GM19193 (cell line): ENCODE measurements around the gene KRT9.

Source experiments
- POLR2A ChIP-seq: IDR thresholded peaks from 4 replicates; pipeline ENCODE4 v1.6.1; 2011; ENCODE audit not compliant: insufficient read depth, insufficient read length; ENCODE audit errors: extremely low read depth

The KRT9 gene

DNA sequence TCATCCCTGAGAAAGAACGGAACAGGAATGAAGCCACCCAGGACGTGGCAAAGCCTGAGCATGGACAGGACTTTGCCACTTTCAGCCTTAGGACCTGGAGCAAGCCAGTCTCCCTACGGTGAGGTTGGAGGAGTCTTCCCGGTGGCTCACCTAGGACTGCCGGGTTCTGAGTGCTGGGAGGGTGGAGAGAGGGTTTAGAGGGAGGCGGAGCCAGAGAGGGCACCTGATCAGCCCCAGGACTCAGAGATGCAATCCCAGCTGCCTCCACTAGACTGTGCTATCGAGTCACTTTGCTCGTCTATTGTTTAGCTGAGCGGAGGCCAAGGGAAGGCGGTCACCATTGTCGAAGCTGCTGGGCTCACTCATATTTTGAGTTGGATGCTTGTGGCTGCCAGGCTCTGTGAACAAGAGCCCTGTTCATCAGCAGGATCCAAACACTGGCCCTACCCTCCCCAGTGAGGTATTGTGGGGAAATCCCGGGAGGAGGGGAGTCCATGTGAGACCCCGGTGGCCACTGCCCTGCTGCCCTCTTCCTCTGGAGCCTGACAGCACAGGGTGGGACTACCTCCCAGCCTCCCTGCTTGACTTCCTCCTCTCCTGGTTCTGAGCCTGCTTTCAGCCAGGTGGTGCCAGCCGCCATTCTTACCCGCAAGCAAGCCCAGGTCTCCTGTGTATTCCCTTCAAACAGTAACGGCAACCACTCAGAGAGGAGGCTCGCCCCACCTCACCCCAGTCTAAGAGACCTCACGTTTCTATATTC lies 7.8 kb upstream of the KRT9 start:
- TF ChIP-seq POLR2A: no peak

DNA sequence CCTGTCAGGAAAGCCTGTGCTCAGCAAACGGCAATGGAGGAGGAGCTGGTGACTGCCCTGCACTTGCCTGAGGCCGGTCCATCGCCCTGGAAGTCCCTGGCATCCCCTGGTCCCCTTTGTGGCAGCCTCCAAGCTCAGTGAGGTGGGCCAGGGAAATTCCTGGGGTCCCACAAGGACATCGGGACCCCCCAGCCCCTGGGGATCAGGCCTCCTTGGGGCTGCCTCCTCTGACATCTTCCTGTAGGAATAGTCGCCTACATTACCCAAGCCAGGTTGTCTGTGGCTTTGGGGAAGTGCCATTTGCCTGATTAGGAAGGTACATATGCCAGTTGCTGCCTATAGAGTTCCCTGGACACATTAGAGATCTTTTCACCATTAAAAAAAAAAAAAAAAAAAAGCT lies 7.1 kb upstream of the KRT9 start:
- TF ChIP-seq POLR2A: no peak

DNA sequence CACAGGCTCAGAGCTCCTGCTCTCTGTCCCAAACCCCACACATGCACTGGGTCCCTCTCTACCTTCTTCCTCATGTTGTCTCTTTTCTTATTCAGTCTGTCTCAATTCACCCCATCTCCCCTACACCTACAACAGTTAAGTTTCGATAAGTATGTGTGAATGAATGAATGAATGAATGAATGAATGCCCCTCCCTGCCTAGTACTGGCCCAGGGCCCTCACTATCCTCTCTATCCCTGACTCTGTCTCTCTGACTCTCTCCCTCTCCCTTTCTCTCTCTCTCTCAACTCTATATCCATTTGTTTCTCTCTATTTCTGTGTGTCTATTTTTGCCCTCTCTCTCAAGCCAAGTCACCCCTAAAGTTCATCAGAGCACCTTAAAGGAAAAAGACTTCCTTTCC lies 6.7 kb upstream of the KRT9 start:
- no peak for TF ChIP-seq POLR2A

DNA sequence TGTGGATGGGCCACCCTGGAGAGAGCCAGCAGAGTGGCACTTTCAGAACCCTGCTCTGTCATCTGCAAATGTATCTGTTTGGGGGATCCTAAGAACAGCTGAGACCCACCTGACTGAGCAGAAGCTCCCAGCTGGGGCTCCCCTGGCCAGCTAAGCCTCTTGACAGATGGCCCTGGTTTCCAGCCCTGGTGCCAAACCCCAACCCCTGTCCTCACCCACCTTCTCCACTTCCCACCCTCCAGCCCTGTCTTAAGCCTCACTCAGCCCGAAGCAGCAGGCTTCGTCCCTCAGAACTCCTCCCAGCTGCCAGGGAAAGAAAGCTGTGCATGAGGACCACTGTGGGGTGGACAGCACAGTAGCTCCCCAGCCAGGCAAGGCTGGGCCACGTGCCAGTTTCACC lies 3.5 kb upstream of the KRT9 start:
- no peak for TF ChIP-seq POLR2A

DNA sequence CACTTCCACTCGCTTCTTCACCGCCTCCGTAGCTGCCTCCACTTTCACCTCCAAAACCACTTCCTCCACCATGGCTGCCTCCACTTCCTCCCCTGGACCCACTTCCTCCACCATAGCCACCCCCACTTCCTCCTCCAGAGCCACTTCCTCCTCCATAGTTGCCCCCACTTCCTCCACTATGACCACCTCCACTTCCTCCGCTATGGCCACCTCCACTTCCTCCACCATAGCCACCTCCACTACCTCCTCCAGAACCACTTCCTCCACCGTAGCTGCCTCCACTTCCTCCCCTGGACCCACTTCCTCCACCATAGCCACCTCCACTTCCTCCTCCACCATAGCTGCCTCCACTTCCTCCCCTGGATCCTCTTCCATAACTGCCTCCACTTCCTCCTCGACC lies 4.5 kb downstream of the KRT9 start:
- no peak for TF ChIP-seq POLR2A

DNA sequence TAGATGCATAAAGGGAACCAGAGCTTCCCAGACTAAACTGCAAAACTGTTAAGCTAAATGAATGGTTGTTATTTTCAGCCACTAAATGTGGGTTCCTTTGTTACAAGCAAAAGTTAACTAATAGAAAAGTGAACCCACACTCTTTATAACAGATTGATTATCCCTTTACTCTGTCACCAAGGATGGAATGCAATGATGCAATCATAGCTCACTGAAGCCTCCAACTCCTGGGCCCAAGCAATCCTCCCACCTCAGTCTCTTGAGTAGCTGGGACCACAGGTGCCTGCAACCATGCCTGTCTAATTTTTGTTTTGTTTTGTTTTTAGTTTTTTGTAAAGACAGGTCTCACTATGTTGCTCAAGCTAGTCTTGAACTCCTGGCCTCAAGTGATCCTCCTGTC lies 6.5 kb downstream of the KRT9 start:
- TF ChIP-seq POLR2A: no peak

DNA sequence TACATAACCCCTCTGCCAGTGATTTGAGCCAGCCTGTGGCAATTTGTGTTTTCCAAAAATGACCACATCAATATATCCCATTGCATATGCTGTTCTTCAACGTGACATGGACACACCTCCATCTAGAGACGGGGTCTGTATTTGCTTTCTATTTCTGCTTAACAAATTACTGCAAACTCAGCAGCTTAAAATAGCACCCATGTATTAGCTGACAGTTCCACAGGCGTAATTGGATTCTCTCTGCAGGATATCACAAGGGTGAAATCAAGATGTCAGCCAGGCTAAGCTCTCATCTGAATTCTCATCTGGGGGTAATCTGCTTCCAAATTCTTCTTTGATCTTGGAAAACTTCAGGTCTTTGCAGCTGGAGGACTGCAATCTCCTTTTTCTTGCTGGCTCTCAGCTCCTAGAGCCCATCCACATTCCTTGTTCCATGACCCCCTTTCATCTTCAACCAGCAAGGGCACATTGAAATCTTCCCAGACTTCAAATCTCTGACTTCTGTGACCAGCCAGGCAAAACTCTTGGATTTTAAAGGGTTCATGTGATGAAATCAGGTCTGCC lies 8.2 kb downstream of the KRT9 start:
- no peak for TF ChIP-seq POLR2A

DNA sequence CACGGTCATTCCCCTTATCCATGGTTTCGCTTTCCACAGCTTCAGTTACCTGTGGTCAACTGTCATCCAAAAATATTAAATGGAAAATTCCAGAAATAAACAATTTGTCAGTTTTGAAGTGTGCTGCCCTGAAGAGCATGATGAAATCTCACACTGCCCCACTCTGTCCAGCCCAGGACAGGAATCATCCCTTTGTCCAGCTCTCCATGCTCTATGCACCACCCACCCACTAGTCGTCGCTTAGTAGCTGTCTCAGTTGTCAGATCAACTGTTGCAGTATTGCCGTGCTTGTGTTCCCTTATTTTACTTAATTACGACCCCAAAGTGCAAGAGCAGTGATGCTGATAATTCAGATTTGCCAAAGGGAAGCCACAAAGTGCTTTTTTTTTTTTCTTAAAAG lies 10.3 kb downstream of the KRT9 start:
- no peak for TF ChIP-seq POLR2A

DNA sequence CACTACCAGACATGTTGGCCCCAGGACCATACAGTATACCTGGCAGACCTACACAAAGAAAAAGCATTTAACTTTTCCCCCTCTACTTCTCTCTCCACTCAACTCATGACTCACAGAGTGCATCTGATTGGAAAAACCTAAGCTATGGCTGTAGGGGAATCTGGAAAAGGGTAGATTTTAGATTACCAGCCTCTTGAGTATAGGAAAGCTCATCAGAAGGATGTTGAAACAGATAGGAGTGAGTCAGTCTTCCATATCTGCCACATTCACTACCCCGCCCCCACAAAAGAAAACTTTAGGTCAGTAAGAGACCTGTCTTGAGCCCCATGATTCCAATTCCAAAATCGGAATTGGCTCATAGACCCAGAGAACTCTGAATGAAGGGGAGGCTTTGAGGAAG lies 12.3 kb downstream of the KRT9 start:
- no peak for TF ChIP-seq POLR2A

DNA sequence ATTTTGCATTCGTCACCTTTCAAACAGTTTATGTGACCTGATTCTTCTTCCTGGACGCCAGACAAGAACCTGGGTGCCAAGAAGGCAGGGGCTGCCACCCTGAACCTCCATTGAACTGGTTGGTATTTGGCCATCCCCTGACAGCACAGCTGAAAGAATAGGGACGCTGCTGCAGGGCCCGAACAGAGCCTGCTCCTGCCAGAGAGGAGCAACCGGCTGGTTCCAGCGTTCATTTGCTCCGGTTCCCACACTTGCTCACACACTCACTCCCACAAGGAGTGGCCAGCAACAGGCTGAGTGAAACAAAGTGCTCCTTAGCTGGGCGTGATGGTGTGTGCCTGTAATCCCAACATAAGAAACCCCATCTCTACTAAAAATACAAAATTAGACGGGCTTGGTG lies 14.9 kb downstream of the KRT9 start:
- no peak for TF ChIP-seq POLR2A

DNA sequence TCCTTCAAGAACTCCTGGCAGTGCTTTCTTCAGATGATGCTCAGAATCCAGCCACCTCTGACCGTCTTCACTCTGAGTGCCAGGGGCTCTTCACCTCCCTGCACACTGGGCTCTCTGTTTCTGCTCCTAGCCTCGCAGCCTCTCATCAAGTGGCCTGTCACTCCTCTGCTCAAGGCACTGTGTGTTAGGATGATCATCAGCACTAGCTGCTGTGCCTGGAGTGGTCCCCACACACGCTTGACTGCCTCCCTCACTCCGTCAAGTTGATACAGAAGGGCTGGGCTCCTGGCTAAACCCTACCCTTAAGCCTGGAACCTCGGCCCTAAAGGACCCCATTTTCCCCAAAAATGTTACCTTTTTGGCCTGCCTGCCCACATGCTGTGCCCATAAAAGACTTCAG lies 15.6 kb downstream of the KRT9 start:
- no peak for TF ChIP-seq POLR2A

DNA sequence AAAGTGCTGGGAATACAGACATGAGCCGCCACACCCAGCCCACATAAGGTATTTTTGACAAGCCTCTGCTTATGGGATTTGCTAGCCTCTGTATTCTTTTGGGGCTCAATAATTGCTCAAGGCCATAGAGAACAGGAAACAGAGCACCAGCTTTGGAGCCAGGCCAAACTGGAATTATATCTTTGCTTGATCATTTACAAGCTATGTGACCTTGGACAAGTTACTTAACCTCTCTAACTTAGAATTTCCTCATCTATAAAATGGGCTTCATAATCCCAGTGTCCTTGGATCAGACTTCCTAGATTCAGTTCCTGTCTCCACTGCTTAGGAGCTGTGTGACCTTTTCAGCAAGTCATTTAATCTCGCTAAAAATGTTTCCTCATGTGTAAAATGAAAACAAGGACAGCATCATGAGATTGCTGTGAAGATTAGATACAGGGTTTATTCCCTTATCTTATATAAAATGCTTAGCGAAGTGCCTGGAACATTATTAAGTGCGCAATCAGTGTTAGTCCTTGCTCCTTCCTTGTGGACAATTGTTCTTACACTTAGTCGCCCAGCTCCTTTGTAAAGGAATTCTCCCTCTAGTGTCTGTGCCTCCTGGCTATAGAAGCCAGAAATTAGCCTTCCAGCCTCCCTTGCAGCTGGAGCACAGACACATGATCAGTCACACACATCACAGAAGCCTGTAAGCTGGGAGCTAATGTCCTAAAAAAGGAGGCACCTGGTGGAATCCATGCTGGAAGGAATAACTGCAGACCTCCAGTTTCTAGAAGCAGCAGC lies 16.6 kb downstream of the KRT9 start:
- TF ChIP-seq POLR2A: no peak

DNA sequence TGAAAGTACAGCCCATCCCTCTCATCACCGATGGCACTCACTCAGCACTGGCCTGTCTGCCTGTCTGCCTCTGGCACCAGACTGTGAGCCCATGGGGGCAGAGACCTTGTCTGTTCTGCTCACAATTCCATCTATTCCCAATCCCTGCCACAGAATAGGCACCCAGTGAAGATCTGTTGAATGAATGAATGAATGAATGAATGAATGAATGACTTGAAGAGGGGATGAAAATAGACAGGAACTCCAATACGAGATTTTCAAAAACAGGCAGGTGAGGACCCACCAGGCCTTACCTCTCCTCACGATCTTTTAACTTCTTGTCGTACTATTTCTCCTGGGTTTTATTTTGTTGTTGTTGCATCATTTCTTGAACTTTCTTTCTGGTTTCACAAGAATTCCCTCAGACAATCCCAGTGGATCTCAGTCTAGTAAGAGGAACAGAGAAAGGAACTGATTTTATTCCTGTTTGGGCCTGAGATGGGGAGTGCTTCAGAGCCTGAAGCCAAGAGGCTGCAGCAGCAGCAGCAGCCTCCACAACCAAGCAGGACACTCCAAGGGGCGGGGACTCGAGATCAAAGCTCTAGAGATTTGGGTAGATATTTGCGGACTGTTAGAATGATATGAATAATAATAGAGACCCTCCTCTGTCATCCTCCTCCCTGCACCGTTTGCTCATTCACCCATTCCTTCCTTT lies 17.7 kb downstream of the KRT9 start:
- no peak for TF ChIP-seq POLR2A

DNA sequence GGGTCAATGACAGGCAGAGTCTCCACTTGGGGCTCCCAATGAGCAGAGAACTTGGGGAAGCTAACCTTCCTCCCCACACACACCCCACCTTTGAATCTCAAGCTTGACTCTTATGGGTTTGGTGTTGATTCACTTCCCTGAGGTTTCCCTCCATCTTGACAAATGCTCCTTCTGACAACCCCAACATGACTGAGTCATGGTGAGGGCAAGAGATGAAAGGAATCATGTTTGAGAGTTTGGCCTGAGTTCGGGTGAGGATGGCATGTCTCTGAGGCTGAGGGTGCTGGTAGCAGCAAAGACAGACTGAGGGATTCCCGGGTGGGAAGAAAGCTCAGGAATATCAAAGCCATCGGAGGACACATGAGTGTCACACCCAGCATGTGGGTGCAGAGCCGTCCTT lies 18.7 kb downstream of the KRT9 start:
- no peak for TF ChIP-seq POLR2A

DNA sequence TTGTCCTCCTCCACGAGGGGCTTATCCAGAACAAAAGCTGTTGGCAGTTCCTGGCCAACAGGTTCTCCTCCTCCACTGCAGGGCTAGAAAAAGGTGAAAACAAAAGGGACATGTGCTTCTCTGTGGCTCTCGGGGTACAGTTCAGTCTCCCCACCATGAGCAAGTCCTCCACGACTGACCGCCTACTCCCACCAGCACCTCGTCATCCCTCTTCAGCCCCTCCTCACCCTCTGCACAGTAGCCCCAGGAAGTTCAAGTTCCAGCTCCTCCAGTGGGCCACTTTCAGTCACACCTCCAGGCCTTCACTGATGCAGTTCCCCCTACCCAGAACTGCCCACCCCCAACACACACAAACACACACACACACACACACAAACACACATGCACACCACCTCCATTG lies 19.4 kb downstream of the KRT9 start:
- no peak for TF ChIP-seq POLR2A
